Lung microvascular endothelial cell (primary cell): Measurements from ENCODE around the gene SLC19A2. TPM values are rescaled to one million over a fixed set of nuclear protein-coding genes. Genes with fewer than 3 reads are reported as not detected.
"Not testable (repeated sequence)": the region's sequence is repeated elsewhere in the genome, so short reads cannot be mapped to it uniquely, and the experiment has no call there.

Experiments used
- DNase-seq, 2 donors: peaks; one replicate each; pipeline versions ENCODE4 v3.0.0 to v3.0.0-alpha.2; 2010; ENCODE audit warnings: low read depth in 2 of 2
- total RNA-seq: library from RNA; depleted of rRNA; stranded (reverse); fragments of >200 nt; gene quantifications from 2 replicates; pipeline ENCODE4 v1.2.1, GENCODE V29; 2014

The SLC19A2 gene, protein sequence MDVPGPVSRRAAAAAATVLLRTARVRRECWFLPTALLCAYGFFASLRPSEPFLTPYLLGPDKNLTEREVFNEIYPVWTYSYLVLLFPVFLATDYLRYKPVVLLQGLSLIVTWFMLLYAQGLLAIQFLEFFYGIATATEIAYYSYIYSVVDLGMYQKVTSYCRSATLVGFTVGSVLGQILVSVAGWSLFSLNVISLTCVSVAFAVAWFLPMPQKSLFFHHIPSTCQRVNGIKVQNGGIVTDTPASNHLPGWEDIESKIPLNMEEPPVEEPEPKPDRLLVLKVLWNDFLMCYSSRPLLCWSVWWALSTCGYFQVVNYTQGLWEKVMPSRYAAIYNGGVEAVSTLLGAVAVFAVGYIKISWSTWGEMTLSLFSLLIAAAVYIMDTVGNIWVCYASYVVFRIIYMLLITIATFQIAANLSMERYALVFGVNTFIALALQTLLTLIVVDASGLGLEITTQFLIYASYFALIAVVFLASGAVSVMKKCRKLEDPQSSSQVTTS
- 2.2 and 2.8 TPM in 2 replicates for total RNA-seq

GRCh38 chr1:169485431-169486280 lies at the start of gene SLC19A2:
SLC19A2 (minus strand) TSS chr1:169485944; CDS start chr1:169485766, 178 bp downstream.
- DNase-seq: peak; percentile 98 to 99

GRCh38 chr1:169534653-169535052 lies 48.9 kb upstream of the SLC19A2 start:
- no peak for DNase-seq

DNA sequence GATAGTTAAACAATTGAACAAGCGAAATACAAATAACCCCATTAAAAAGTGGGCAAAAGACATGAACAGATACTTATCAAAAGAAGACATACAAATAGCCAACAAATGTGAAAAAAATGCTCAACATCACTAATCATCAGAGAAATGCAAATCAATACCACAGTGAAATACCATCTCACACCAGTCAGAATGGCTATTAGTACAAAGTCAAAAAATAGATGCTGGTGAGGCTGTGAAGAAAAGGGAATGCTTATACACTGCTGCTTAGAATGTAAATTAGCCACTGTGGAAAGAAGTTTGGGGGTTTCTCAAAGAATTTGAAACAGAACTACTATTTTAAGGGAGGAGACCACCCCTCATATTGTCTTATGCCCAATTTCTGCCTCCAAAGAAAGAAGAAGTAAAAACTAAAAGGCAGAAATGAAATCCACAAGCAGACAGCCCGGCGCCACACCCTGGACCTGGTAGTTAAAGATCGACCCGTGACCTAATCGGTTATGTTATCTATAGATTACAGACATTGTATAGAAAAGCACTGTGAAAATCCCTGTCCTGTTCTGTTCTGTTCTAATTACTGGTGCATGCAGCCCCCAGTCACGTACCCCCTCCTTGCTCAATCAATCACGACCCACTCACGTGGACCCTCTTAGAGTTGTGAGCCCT lies 47.9 kb upstream of the SLC19A2 start:
- DNase-seq: not testable (repeated sequence)

- no peak for DNase-seq
These were observed 44.7 kb upstream of the SLC19A2 start for GRCh38 chr1:169530448-169530847.

DNA sequence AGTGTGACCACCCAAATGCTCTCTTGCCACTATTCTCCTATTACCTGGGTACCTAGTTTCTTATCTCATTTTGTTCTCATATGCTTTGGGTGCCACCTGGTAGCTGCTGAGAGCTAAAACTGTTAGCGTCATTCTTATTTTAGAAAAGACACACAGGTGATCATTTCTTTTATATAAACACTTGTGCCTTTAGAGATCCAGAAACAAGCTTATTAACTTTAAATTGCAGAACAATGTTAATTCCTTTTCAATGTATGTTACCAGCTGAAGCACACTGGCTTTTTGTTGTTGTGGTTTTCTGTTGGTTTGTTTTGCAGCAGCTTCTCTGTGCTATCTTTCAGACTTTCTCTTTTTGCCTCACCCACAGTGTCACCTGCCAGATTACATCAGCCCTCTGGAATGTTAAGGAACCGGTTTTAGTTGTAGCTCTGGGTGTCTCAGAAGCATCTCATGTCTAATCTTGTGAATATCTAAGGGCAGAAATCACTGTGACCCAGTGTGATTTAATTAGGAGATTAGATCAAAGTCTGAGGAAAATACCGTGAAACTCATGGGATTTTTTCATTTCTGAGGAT lies 43.4 kb upstream of the SLC19A2 start:
- DNase-seq: no peak

- no peak for DNase-seq
These were observed 42.7 kb upstream of the SLC19A2 start for GRCh38 chr1:169528215-169529067.

GRCh38 chr1:169527451-169528214 lies 41.9 kb upstream of the SLC19A2 start:
- no peak for DNase-seq

- no peak for DNase-seq
These were observed 41.3 kb upstream of the SLC19A2 start for GRCh38 chr1:169527001-169527400.

- no peak for DNase-seq
These were observed 40.5 kb upstream of the SLC19A2 start for GRCh38 chr1:169526120-169526832.

DNA sequence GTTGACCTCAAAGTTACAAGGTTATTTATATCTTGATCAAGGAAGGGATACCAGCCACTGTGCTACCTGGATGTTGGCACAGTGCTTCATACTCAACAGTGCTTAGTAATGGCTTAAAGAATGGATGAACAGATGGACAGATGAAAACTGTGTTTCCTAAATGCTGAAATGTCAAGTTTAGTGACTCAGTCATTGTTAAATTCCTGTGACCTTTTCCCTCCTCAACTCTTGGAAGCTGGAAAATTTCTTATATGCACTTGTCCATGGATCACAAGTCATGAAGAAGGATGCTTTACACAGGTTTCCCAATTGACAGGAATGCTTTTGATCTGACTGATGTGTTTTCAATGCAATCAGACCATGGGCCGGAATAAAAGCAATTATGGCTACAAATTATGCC lies 39.6 kb upstream of the SLC19A2 start:
- DNase-seq: no peak

DNA sequence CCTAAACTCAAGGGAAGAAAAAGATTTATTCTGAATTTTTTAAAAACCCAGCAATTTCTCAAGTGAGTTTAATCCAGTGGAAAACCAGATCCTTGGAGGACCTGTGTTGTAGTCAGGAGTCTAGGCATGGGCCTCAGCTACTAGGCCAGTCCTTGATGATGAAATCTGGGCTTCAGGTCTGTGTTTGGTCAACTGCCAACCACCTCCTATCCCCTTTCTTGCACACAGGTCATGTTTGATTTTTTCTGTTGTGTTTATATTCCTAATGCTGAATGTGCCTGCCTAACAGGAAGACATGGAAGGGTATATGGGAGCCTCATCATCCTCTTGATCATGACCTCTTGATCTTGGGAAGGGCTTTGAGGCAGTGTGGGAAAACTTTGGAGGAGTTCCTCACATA lies 38.2 kb upstream of the SLC19A2 start:
- no peak for DNase-seq

DNA sequence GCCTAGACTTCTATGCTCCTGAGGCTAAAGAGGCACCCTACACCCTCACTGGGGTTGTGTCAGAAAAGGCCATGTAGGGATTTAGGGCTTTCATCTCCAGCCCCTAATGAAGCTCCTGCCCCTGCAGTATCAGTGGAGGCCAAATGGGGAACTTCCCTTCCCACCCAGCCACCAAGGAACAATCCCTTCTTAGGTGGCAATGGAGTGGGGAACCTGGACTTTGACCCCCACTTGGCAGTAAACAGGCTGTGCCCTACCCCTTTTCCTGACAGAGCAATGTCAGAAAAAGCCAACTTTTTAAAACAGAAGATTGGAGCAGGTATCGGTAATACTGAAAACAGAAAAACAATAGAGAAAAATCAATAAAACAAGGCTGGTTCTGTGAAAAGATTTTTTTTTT lies 35.5 kb upstream of the SLC19A2 start:
- no peak for DNase-seq

DNA sequence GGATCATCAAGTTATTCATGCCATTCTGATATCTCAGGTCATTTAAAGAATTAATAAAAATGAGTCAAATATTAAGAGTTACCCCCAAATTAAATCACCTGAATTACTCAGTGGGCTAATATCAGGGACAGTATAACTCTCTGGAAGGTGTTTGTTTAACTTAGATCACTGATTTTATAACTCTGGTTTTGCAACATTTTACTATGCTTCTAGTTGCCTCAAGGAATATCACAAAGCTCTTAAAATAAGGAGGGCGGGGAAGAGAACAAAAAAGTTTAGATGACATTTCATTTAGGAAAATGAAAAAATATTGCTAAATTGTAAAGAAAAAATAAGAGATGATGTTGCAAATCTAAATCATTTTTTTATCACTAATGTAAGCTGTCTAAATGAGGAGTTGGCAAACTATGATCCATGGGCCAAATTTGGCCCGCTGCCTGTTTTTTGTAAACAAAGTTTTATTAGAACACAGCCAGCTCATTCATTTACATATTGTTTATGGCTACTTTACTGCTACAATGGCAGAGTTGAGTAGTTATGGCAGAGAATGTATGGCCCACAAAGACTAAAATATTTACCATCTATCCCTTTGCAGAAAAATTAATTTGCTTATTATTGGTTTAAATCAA lies 31.9 kb upstream of the SLC19A2 start:
- DNase-seq: no peak

DNA sequence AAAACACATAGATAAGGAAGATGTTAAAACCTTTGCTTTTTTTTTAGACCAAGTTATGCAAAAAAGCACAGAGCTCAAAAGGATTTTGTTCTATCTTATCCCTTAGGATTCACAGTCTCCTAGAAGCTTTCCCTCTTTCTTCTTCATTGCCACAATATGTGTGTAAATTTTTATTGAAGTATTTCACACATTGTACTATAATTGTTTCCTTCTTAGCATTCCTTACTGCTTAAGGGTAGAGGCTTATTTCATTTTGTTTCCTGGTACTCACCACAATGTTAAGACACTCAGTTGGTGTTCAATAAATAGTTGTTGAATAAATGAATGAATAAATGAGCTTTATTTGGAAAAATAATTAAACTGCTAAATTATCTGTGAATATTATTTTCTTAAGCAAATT lies 29.9 kb upstream of the SLC19A2 start:
- no peak for DNase-seq

- no peak for DNase-seq
These were observed 29.0 kb upstream of the SLC19A2 start for GRCh38 chr1:169514566-169515270.

GRCh38 chr1:169513208-169513607 lies 27.5 kb upstream of the SLC19A2 start:
- no peak for DNase-seq

DNA sequence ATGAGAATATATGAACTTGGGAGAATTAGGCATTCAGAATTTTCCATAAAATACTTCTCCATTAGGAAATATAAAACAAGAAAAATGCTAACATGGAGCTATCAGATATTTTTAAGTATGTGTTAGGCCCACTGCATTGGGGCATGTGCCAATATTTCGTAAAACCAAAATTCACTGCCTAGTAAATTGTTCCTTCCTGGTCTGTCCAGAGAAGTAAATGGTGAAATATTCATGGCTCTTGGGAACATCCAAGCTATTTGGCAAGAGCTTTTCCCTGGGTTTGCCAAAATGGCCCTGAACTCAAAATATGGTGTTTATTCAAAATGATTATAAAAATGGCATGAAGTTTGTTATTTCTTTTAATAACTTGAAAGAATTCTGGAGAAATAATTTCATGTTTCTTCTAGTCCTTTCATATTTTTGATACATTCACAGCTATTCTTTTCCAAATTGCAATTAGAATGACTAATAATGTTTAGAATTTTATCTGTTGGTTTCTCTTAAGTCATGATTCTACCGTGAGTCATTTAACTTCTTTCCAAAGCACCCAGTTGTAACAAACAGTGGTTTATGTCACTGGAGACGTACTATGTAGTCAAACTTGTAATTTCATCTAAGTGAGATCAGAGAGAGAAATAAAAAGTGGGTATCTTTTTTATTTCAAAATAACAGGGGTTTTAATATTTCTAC lies 25.7 kb upstream of the SLC19A2 start:
- peak in 1 of 2 donors; percentile 70 for DNase-seq
